GM19324 (cell line): ENCODE results near the gene DIS3L2.

Experiments used
- ATAC-seq: cut with Tn5 transposase; IDR thresholded peaks from one replicate; pipeline ENCODE4 v1.9.1; 2021; ENCODE audit warnings: mild to moderate bottlenecking, moderate library complexity; ENCODE audit not compliant: unreplicated experiment, low FRiP score

The DIS3L2 gene

GRCh38 chr2:232286001-232286868, 324.7 kb downstream of the DIS3L2 start:
- no peak for ATAC-seq

GRCh38 chr2:232287316-232287715, 325.8 kb downstream of the DIS3L2 start:
- ATAC-seq: no peak

GRCh38 chr2:232288489-232289030, 327.0 kb downstream of the DIS3L2 start:
- ATAC-seq: no peak

- ATAC-seq: no peak
These were observed 329.2 kb downstream of the DIS3L2 start for GRCh38 chr2:232290668-232291067.

GRCh38 chr2:232291343-232291742, 329.8 kb downstream of the DIS3L2 start:
- ATAC-seq: no peak

GRCh38 chr2:232292395-232293154, 331.1 kb downstream of the DIS3L2 start:
- ATAC-seq: no peak

- no peak for ATAC-seq
These were observed 331.7 kb downstream of the DIS3L2 start for GRCh38 chr2:232293191-232293590.

GRCh38 chr2:232295971-232296370, 334.5 kb downstream of the DIS3L2 start:
- no peak for ATAC-seq

- ATAC-seq: no peak
These were observed 335.4 kb downstream of the DIS3L2 start for GRCh38 chr2:232296776-232297525.

GRCh38 chr2:232299084-232299483, 337.6 kb downstream of the DIS3L2 start:
- ATAC-seq: no peak

- no peak for ATAC-seq
These were observed 338.6 kb downstream of the DIS3L2 start for GRCh38 chr2:232299927-232300674.

- no peak for ATAC-seq
These were observed 339.4 kb downstream of the DIS3L2 start for GRCh38 chr2:232300894-232301387.

GRCh38 chr2:232304236-232304635, 342.7 kb downstream of the DIS3L2 start:
- no peak for ATAC-seq

GRCh38 chr2:232306741-232307305, 345.3 kb downstream of the DIS3L2 start:
- ATAC-seq: no peak

- no peak for ATAC-seq
These were observed 346.3 kb downstream of the DIS3L2 start for GRCh38 chr2:232307854-232308253.

- no peak for ATAC-seq
These were observed 347.5 kb downstream of the DIS3L2 start for GRCh38 chr2:232308986-232309385.

GRCh38 chr2:232309592-232309991, 348.1 kb downstream of the DIS3L2 start:
- ATAC-seq: no peak

- no peak for ATAC-seq
These were observed 348.6 kb downstream of the DIS3L2 start for GRCh38 chr2:232310121-232310520.

- no peak for ATAC-seq
These were observed 349.2 kb downstream of the DIS3L2 start for GRCh38 chr2:232310696-232311095.
